ENCODE results near the gene C14orf39. TPM values are rescaled to one million over a fixed set of nuclear protein-coding genes. Genes with fewer than 3 reads are reported as not detected.

C14orf39 gene
- total RNA-seq, 4 donors from 2014 or later = not detected

GRCh38 chr14:60506985-60507829 lies 21.3 kb upstream of the C14orf39 start:
- no peak for ATAC-seq (ENCODE audit: low FRiP score)
- DNase-seq (ENCODE audit: low spot score) = no peak
- no peak for TF ChIP-seq CTCF (IDR thresholded peaks at IDR 0.05)

GRCh38 chr14:60506462-60506984 lies 20.7 kb upstream of the C14orf39 start:
- DNase-seq (ENCODE audit: low spot score) (no peak), ATAC-seq (ENCODE audit: low FRiP score) (no peak)
- TF ChIP-seq CTCF (IDR thresholded peaks at IDR 0.05) = no peak

- TF ChIP-seq CTCF (IDR thresholded peaks at IDR 0.05) = no peak
- ATAC-seq (ENCODE audit: low FRiP score) = no peak
- no peak for DNase-seq (ENCODE audit: low spot score)
Measured at GRCh38 chr14:60506010-60506409, 20.1 kb upstream of the C14orf39 start.

DNA sequence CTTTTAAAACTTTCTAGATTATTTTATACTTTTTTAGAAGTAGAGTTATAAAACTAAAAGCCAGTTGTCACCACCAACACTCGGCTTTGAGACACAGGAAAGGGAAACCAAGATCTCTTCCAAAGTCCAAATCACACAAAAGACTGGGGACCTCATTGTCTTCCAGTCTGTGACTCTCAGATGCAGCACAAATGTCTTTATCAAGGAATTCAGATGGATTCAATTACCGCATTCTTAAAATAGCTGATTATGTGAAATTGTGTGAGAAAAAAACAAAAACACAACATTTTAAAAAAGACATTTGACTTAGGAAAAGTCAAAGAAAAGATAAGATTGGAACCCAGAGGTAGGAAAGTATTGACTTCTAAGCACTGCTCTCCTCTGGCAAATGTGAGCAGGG lies 19.6 kb upstream of the C14orf39 start:
- no peak for DNase-seq (ENCODE audit: low spot score)
- no peak for ATAC-seq (ENCODE audit: low FRiP score)
- no peak for TF ChIP-seq CTCF (IDR thresholded peaks at IDR 0.05)

DNA sequence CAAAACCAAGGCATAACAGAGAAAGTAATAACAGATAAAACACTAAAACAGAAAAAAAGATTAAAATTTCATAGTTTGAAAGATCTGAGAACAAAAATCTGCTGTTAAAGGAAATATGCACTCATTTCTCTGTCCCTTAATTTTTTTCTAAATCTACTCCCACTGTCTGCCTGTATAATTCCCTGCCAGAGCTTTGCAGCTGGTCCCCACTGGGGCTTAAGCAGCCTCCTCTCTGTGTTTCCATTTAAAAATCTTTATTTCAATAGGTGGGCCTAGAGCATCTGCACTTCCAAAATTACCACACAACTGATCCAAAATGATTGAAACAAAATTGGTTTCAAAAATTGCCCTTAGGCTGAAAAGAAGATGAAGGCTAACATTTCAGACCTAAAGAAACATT lies 16.7 kb upstream of the C14orf39 start:
- no peak for TF ChIP-seq CTCF (IDR thresholded peaks at IDR 0.05)
- no peak for ATAC-seq (ENCODE audit: low FRiP score)
- no peak for DNase-seq (ENCODE audit: low spot score)

GRCh38 chr14:60495946-60496345 lies 10.1 kb upstream of the C14orf39 start:
- no peak for ATAC-seq (ENCODE audit: low FRiP score)
- DNase-seq (ENCODE audit: low spot score) = no peak
- no peak for TF ChIP-seq CTCF (IDR thresholded peaks at IDR 0.05)

GRCh38 chr14:60490270-60490669 lies 4.4 kb upstream of the C14orf39 start:
- ATAC-seq (ENCODE audit: low FRiP score) = no peak
- TF ChIP-seq CTCF (IDR thresholded peaks at IDR 0.05) = no peak
- DNase-seq (ENCODE audit: low spot score) = no peak

Measured in omental fat pad (tissue), 4 donors.